Stimulated activated naive CD8-positive, alpha-beta T cell treated with anti-CD3 and anti-CD28 coated beads, Interleukin-15, amount 100 ng/mL, for 72 hours (primary cell): Measurements from ENCODE around the gene SIAH2.
"Not testable (repeated sequence)": the region's sequence is repeated elsewhere in the genome, so short reads cannot be mapped to it uniquely, and the experiment has no call there.

Experiments
- ATAC-seq: fragments of 150-1000 bp; cut with Tn5 transposase; 2 replicates; pipeline ENCODE4 v1.10.0; 2021; ENCODE audit warnings: mild to moderate bottlenecking, moderate library complexity
- DNase-seq, 2 donors: peaks; one replicate each; pipeline ENCODE4 v3.0.0; 2021 to 2022
- H3K27ac Mint-ChIP-seq, 2 donors: one replicate each; pipeline ENCODE4 v1.8.0; 2022; ENCODE audit warnings: mild to moderate bottlenecking in 2 of 2, mixed read lengths in 2 of 2, moderate library complexity in 2 of 2
- H3K27me3 Mint-ChIP-seq: one replicate; pipeline ENCODE4 v1.8.0; 2022; ENCODE audit warnings: mixed read lengths
- H3K4me1 Mint-ChIP-seq: one replicate; pipeline ENCODE4 v1.8.0; 2022; ENCODE audit warnings: mild to moderate bottlenecking, mixed read lengths
- H3K4me3 Mint-ChIP-seq, 2 donors: one replicate each; pipeline ENCODE4 v1.8.0; 2022; ENCODE audit warnings: mild to moderate bottlenecking in 2 of 2, mixed read lengths in 2 of 2, moderate library complexity in 1 of 2
- H3K9me3 Mint-ChIP-seq, 2 donors: one replicate each; pipeline ENCODE4 v1.8.0; 2022; ENCODE audit warnings: mixed read lengths in 2 of 2

The SIAH2 gene, protein sequence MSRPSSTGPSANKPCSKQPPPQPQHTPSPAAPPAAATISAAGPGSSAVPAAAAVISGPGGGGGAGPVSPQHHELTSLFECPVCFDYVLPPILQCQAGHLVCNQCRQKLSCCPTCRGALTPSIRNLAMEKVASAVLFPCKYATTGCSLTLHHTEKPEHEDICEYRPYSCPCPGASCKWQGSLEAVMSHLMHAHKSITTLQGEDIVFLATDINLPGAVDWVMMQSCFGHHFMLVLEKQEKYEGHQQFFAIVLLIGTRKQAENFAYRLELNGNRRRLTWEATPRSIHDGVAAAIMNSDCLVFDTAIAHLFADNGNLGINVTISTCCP

DNA sequence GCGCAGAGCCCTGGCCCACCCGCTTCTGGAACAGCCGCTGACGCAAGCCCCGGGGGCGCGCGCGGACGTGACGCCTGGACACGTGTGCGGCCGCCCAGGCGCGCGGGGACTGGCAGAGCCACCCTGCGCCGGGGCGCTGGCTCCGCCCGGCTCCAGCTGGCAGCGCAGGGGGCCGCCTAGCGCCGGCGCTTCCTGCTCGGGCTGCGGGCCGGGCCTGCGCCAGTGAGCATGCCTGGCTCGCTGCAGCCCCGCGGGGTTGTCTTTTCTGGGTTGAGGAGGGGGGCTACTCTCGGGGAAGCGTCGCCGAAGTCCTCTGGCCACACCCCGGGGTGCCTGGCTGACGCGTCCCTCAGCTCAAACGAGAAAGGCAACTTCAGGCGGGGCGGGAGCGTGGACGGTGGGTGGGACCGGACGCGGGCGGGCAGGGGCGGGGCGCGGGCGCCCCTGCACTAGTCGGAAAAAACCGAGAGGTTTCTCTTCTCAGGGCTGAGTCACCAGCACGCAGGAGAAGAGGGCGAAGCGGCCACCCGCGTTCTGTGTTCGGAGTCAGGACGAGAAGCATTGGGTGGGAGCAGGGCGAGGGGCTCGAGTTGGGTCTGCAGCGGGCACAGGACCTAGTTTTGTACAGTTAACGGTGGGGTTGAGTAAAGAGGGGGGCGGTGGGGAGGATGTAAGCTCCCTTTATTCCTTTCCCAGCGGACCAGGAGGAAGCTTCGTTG, at the start of gene SIAH2:
TSS of gene SIAH2 (minus strand) at position 48 of the 719 bp plus-strand sequence. CDS start 320 bp downstream, outside the sequence.
- peak; percentile 95 to 97 for DNase-seq
- ATAC-seq: peak; percentile 86
- H3K4me1 Mint-ChIP-seq: peaks cover 38% of the 10 kb centered on the region
- peak within 1 kb of the TSS; percentile 94 to 97 for H3K4me3 Mint-ChIP-seq
- no peaks in the 10 kb centered on the region for H3K27me3 Mint-ChIP-seq
- no peaks in the 10 kb centered on the region for H3K9me3 Mint-ChIP-seq
- H3K27ac Mint-ChIP-seq: peak within 1 kb of the TSS; percentile 99

GRCh38 chr3:150811984-150812383, 49.0 kb upstream of the SIAH2 start:
- Mint-ChIP-seq H3K9me3 (no peaks in the 10 kb centered on the region), H3K27ac (no peak overlapping the region), H3K4me1 (no peaks in the 10 kb centered on the region), H3K4me3 (no peak overlapping the region), H3K27me3 (peaks cover 33% of the 10 kb centered on the region)
- ATAC-seq (no peak), DNase-seq (no peak)

- Mint-ChIP-seq H3K27ac (no peak overlapping the region), H3K27me3 (peaks cover 33% of the 10 kb centered on the region)
These were observed 47.7 kb upstream of the SIAH2 start for GRCh38 chr3:150810641-150811040.

GRCh38 chr3:150806185-150806835, 43.3 kb upstream of the SIAH2 start:
- no peak overlapping the region for H3K4me3 Mint-ChIP-seq
- no peaks in the 10 kb centered on the region for H3K9me3 Mint-ChIP-seq
- no peak overlapping the region for H3K27ac Mint-ChIP-seq
- no peak for ATAC-seq
- no peaks in the 10 kb centered on the region for H3K4me1 Mint-ChIP-seq
- H3K27me3 Mint-ChIP-seq: peaks cover 30% of the 10 kb centered on the region
- no peak for DNase-seq

More at GRCh38 chr3:150810641-150811040, 47.7 kb upstream of the SIAH2 start:
- no peak for DNase-seq
- no peak for ATAC-seq
- no peaks in the 10 kb centered on the region for H3K4me1 Mint-ChIP-seq
- H3K9me3 Mint-ChIP-seq: no peaks in the 10 kb centered on the region
- no peak overlapping the region for H3K4me3 Mint-ChIP-seq

DNA sequence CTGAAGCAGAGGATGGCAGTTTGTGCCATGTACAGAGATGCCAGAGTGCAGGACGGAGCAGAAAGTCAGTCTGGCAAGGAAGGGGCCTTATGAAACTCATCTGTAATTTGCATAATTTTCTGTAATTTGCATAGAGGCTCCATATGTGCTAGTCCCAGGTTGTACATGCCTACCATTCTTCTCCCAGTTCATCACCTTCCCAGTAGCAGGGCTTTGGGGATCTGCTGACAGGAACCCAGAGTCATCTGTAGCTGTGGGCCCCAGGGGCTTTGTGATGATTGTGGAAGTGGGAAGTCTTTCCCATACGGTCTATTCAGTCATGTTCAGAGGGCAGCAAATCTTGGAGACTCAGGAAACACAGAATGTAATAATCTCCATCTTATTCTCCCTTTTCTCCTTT, 42.4 kb upstream of the SIAH2 start:
- no peak overlapping the region for H3K27ac Mint-ChIP-seq
- no peaks in the 10 kb centered on the region for H3K9me3 Mint-ChIP-seq
- H3K27me3 Mint-ChIP-seq: peaks cover 25% of the 10 kb centered on the region
- no peak overlapping the region for H3K4me3 Mint-ChIP-seq
- no peak for ATAC-seq
- no peak for DNase-seq
- H3K4me1 Mint-ChIP-seq: no peaks in the 10 kb centered on the region

DNA sequence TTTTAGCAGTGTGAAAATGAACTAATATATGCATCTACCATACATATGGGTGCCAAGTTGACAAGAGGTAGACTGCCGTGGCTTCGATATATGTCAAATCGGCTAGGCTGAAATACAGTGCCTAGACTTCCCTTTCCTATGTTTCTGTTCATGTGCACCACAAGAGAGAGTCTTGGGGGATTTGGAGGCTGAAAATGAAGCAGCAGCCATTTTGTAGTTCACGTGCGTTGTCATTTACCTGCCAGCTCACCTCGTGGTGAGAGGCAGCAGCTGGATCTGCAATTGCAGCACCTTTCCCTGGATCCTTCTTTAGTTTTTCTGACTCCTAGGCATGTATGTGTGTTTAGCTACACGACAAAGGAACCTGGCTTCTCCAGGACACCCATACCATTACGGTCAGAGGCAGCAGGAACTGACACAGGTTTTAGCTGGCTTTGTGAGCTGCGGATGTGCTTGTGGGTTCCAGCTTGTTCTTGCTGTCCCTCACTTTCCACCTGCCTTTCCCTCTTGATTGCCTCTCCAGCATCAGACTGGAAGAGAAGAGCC, 40.5 kb upstream of the SIAH2 start:
- DNase-seq (no peak), ATAC-seq (no peak)
- Mint-ChIP-seq H3K9me3 (no peaks in the 10 kb centered on the region), H3K27ac (no peak overlapping the region), H3K4me3 (no peak overlapping the region), H3K4me1 (no peaks in the 10 kb centered on the region), H3K27me3 (peaks cover 22% of the 10 kb centered on the region)

DNA sequence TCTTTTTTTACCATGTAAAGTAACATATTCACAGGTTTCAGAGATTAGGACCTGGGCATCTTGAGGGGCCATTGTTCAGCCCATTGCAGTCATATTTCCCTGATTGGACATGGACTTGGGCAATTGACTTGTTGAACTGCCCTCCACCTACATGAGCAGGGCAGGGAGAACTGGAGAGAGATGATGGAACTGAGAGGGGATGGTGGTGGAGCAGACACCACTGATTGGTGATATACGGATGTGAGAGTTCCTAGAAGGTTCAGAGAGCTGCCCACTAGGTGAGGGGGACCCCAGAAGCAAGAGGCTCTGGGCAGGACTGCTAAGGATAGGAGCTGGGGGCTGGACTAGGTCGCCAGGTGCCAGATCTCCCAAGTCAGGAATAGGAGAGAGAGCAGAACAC, 37.8 kb upstream of the SIAH2 start:
- ATAC-seq (no peak), DNase-seq (no peak)
- H3K9me3 Mint-ChIP-seq: no peaks in the 10 kb centered on the region
- H3K4me1 Mint-ChIP-seq: peaks cover 4% of the 10 kb centered on the region
- H3K4me3 Mint-ChIP-seq: no peak overlapping the region
- H3K27ac Mint-ChIP-seq: peak overlapping the region in 1 of 2 donors; percentile 42
- peaks cover 24% of the 10 kb centered on the region for H3K27me3 Mint-ChIP-seq

- no peaks in the 10 kb centered on the region for H3K9me3 Mint-ChIP-seq
- DNase-seq (no peak), ATAC-seq (no peak)
- peaks cover 15% of the 10 kb centered on the region for H3K27me3 Mint-ChIP-seq
- H3K4me1 Mint-ChIP-seq: peaks cover 4% of the 10 kb centered on the region
- no peak overlapping the region for H3K27ac Mint-ChIP-seq
- no peak overlapping the region for H3K4me3 Mint-ChIP-seq
These were observed 35.2 kb upstream of the SIAH2 start for GRCh38 chr3:150798122-150798618.

DNA sequence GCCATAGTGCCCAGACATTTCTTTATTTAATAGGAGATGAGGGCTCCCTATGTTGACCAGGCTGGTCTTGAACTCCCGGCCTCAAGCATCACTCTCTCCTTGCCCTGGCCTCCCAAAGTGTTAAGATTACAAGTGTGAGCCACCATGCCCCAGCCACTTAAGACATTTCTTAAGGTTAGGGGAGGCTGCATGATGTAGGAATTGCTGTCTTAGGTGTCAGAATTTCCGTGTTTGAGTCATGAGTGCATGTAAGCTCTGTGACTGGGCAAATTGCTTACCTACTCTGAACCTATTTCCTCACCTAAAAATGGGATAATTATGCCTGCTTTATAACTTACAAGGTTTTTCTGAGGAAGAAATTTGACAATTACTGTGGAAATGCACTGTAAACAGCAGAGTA, 34.2 kb upstream of the SIAH2 start:
- Mint-ChIP-seq H3K4me3 (no peak overlapping the region), H3K9me3 (no peaks in the 10 kb centered on the region), H3K27me3 (peaks cover 15% of the 10 kb centered on the region), H3K4me1 (peaks cover 4% of the 10 kb centered on the region), H3K27ac (peak overlapping the region in 1 of 2 donors; percentile 7)
- ATAC-seq: no peak
- no peak for DNase-seq

DNA sequence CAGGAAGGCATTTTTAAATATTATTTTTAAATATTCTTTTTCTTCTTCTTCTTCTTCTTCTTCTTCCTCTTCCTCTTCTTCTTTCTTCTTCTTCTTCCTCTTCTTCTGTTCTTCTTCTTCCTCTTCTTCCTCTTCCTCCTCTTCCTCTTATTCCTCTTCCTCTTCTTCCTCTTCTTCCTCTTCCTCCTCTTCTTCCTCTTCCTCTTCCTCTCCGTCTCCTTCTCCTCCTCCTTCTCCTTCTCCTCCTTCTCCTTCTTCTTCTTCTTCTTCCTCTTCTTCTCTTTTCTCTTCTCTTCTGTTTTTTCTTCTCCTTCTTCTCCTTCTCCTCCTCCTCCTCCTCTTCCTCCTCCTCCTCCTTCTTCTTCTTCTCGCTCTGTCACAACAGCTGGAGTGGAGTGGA, 33.6 kb upstream of the SIAH2 start:
- H3K4me1 Mint-ChIP-seq, ATAC-seq: not testable (repeated sequence)
- H3K27ac Mint-ChIP-seq: peak overlapping the region in 1 of 2 donors; percentile 57

DNA sequence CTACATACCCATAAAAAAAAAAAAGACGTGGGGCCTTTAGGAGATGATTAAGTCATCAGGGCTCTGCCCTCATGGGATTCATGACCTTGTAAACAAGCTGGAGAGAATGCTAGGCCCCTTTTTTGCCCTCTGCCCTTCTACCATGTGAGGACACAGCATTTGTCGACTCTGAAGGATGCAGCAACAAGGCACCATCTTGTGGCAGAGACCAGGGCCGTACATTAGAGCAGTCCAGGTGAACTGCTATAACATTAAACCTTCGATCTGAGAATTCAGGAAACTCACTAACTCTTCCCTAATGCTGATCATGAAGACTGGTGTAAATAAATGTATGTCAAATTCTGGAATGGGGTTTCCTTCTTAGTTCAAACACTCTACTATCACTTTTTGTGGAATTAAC, 30.7 kb upstream of the SIAH2 start:
- no peak overlapping the region for H3K4me3 Mint-ChIP-seq
- DNase-seq (no peak), ATAC-seq (no peak)
- H3K4me1 Mint-ChIP-seq: peaks cover 4% of the 10 kb centered on the region
- H3K9me3 Mint-ChIP-seq: no peaks in the 10 kb centered on the region
- peaks cover 19% of the 10 kb centered on the region for H3K27me3 Mint-ChIP-seq
- H3K27ac Mint-ChIP-seq: peak overlapping the region in 1 of 2 donors; percentile 66

More for the DNA sequence above, 33.6 kb upstream of the SIAH2 start:
- not testable (repeated sequence) for H3K9me3 Mint-ChIP-seq, H3K4me3 Mint-ChIP-seq, DNase-seq
- H3K27me3 Mint-ChIP-seq: peaks cover 15% of the 10 kb centered on the region

GRCh38 chr3:150790629-150791028, 27.7 kb upstream of the SIAH2 start:
- Mint-ChIP-seq H3K4me3 (no peak overlapping the region), H3K27ac (no peak overlapping the region), H3K9me3 (no peaks in the 10 kb centered on the region), H3K4me1 (peaks cover 21% of the 10 kb centered on the region), H3K27me3 (peaks cover 21% of the 10 kb centered on the region)
- no peak for ATAC-seq
- DNase-seq: no peak

GRCh38 chr3:150789451-150789850, 26.5 kb upstream of the SIAH2 start:
- Mint-ChIP-seq H3K4me3 (no peak overlapping the region), H3K27ac (no peak overlapping the region), H3K4me1 (peaks cover 31% of the 10 kb centered on the region), H3K27me3 (peaks cover 21% of the 10 kb centered on the region), H3K9me3 (no peaks in the 10 kb centered on the region)
- DNase-seq (no peak), ATAC-seq (no peak)

DNA sequence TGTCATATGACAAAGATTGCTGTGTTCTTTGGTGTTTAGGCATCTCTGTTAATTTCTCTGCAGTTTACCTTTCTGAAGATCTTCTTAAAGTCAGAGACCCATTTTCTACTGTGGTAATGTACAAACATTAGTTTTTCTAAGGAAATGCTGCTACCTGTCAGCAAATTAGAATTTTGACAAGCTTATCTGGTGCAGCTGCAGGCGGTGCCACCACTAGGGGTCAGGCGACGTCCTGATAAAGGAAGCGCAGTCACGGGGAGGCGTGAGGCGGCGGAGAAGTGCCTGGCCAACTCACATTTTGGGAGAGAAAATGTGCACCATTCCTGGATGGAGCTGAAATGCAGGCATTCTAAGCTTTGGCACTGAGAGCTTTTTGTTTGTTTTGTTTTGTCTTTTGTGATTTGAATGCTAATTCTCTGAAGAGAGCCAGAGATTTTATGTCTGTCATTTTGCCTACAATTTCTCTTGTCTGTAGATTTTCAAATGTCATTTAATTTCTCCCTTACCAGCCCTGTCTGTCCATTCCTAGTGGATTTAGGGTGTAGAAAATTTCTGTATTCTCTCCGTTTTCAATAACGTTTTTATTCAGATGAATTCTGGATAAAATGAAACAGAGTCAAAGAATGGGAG, 24.9 kb upstream of the SIAH2 start:
- H3K4me1 Mint-ChIP-seq: peaks cover 47% of the 10 kb centered on the region
- H3K27me3 Mint-ChIP-seq: peaks cover 21% of the 10 kb centered on the region
- ATAC-seq (peak; percentile 41), DNase-seq (peak; percentile 55 to 72)
- no peak overlapping the region for H3K27ac Mint-ChIP-seq
- H3K4me3 Mint-ChIP-seq: peak overlapping the region; percentile 16 to 28
- no peaks in the 10 kb centered on the region for H3K9me3 Mint-ChIP-seq

- peaks cover 51% of the 10 kb centered on the region for H3K4me1 Mint-ChIP-seq
- DNase-seq: peak in 1 of 2 donors; percentile 32
- peak overlapping the region in 1 of 2 donors; percentile 23 for H3K4me3 Mint-ChIP-seq
- H3K9me3 Mint-ChIP-seq: peaks cover 0 to 4% of the 10 kb centered on the region in 2 donors
- H3K27ac Mint-ChIP-seq: no peak overlapping the region
- peaks cover 21% of the 10 kb centered on the region for H3K27me3 Mint-ChIP-seq
- peak; percentile 61 for ATAC-seq
These were observed 23.8 kb upstream of the SIAH2 start for GRCh38 chr3:150786791-150787190.
